IPS-15b (cell line): Measurements from ENCODE around the gene CRYBA4.

ENCODE experiments used
- H3K27me3 ChIP-seq: one replicate; pipeline ENCODE4 v1.6.1; 2013; ENCODE audit warnings: low read length; ENCODE audit not compliant: control insufficient read depth, insufficient read depth
- H3K36me3 ChIP-seq: one replicate; pipeline ENCODE4 v1.6.1; 2013; ENCODE audit warnings: low read length; ENCODE audit not compliant: control insufficient read depth, insufficient read depth
- H3K4me1 ChIP-seq: one replicate; pipeline ENCODE4 v1.6.1; 2013; ENCODE audit warnings: mild to moderate bottlenecking, low read length; ENCODE audit not compliant: control insufficient read depth, insufficient read depth
- H3K4me3 ChIP-seq: one replicate; pipeline ENCODE4 v1.5.1; 2013; ENCODE audit warnings: low read depth, low read length
- H3K9ac ChIP-seq: one replicate; pipeline ENCODE4 v1.6.1; 2013; ENCODE audit warnings: low read depth, mild to moderate bottlenecking, low read length
- H3K9me3 ChIP-seq: one replicate; pipeline ENCODE4 v1.6.1; 2013; ENCODE audit warnings: mild to moderate bottlenecking, low read length; ENCODE audit not compliant: control insufficient read depth, insufficient read depth

The CRYBA4 gene

DNA sequence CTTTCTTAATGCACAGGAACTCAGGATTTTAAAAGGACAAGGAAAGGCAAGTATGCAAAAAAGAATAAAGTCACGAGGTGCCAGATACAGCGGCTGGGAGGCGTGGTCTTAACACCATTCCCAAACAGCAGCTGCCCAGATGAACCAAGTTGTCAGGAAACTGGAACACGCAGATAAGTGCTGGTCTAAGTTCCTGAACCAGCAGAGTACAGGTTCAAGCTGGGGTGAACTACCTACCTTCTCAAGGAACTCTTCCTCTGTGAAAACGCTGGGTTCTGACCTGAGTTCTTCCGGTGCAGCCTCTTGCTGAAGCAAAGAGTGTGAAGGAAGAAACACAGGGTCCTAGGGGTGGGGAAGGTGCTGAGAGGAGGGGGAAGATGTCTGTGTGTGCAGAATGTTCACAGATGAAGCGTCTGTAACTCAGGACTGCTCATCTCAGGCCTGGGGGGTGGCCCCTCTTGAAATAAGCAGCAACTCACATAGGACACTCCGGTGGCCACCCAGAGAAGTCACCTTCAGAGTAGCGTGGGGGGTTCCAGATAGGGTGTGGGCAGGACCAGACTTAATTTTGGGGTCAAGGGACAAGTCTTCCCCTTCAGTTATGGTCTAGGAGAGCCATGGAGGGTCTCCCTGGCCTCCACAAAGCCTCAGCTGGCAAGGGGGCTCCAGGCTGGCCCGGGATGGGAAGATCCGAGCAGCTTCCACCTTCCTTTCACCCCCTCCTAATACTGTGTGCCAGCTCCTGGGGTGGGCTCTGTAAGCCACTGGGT lies 35.0 kb upstream of the CRYBA4 start:
- no peak overlapping the region for H3K4me3 ChIP-seq
- H3K36me3 ChIP-seq = peaks cover 25% of the 10 kb centered on the region
- no peaks in the 10 kb centered on the region for H3K9me3 ChIP-seq
- H3K9ac ChIP-seq = peak overlapping the region; percentile 49
- no peaks in the 10 kb centered on the region for H3K27me3 ChIP-seq
- peaks cover 14% of the 10 kb centered on the region for H3K4me1 ChIP-seq

GRCh38 chr22:26587991-26588613 lies 33.7 kb upstream of the CRYBA4 start:
- no peaks in the 10 kb centered on the region for H3K9me3 ChIP-seq
- H3K27me3 ChIP-seq = no peaks in the 10 kb centered on the region
- H3K4me1 ChIP-seq = peaks cover 12% of the 10 kb centered on the region
- H3K9ac ChIP-seq = no peak overlapping the region
- H3K4me3 ChIP-seq = peak overlapping the region; percentile 92
- peaks cover 18% of the 10 kb centered on the region for H3K36me3 ChIP-seq

- H3K9me3 ChIP-seq = no peaks in the 10 kb centered on the region
- peak overlapping the region; percentile 85 for H3K9ac ChIP-seq
- peaks cover 15% of the 10 kb centered on the region for H3K36me3 ChIP-seq
- H3K27me3 ChIP-seq = no peaks in the 10 kb centered on the region
- peaks cover 10% of the 10 kb centered on the region for H3K4me1 ChIP-seq
- peak overlapping the region; percentile 92 for H3K4me3 ChIP-seq
These were observed 32.9 kb upstream of the CRYBA4 start for GRCh38 chr22:26588729-26589366.

GRCh38 chr22:26589367-26589844 lies 32.4 kb upstream of the CRYBA4 start:
- Histone ChIP-seq H3K27me3 (no peaks in the 10 kb centered on the region), H3K4me1 (peaks cover 6% of the 10 kb centered on the region), H3K4me3 (peak overlapping the region; percentile 92)

DNA sequence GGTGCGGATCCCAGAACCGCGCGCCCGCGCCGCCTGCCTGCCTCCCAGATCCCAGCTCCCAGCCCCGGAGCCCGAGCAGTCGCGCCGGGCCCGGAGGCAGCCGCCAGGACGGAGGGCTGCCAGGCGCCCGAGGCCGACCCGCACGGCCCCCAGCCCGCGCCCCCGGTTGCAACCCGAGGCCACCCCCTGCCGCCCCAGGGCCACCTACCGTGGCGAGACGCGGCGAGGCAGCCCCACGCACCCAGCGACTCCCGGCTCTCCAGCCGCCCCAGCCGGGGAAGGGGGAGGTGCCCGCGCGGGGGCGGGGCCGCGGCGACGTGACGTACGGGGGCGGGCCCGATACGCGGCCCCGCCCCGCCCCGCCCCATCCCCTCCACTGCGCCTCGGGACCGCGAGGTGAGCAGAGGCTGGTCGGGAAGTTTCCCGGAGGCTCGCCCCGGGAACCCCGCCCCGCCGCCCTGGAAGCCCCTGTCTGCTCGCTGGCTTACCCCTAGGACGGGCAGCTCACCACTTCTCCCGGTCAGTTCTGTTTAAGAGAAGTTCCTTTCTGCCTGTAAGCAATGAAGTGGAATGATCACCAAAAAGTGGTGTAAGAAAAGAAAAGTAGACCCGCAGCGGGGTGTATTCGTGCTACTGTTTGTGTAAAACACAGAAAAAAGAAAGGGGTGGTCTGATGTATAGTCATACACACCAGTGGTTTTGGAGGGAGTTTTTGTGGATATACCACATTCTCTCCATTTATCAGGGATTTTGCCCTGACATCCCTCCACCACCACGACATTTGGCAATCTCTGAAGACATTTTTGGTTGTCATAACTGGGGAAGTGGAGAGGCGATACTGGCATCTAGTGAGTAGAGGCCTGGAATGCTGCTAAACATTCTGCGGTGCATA lies 31.7 kb upstream of the CRYBA4 start, which contains the start of gene TPST2:
Gene TPST2, minus strand, starts transcription at position 288 of the 892 bp plus-strand sequence. CDS start 48,502 bp downstream, outside the sequence.
- Histone ChIP-seq H3K4me1 (peaks cover 6% of the 10 kb centered on the region), H3K4me3 (peak within 1 kb of the TSS; percentile 92), H3K36me3 (peaks cover 11% of the 10 kb centered on the region), H3K9ac (peak within 1 kb of the TSS; percentile 85), H3K9me3 (no peaks in the 10 kb centered on the region), H3K27me3 (no peaks in the 10 kb centered on the region)

More at GRCh38 chr22:26589367-26589844, 32.4 kb upstream of the CRYBA4 start:
- Histone ChIP-seq H3K9me3 (no peaks in the 10 kb centered on the region), H3K36me3 (peaks cover 11% of the 10 kb centered on the region), H3K9ac (peak overlapping the region; percentile 85)

DNA sequence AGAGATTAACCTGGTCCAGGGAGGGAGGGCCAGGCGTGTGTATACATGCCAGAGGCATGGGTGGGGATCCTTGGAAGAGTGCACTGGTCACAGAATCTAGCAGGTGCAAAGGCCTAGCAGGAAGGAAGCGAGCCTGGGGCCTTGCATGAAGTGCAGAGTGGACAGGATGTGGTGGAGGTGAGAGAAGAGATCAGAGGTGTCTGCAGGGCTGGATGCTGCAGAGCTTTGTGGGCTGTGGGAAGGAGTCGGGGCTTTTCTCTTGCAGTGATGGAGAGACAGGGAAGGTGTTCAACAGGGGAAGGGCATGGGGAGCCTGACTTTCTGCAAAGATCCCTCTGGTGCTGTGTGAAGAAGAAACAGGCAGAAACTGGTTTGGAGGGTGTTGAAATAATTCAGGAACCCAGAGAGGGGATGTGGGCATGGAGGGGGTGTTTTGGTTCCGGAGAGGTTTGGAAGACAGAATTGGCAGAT lies 29.3 kb upstream of the CRYBA4 start:
- no peaks in the 10 kb centered on the region for H3K9me3 ChIP-seq
- no peak overlapping the region for H3K9ac ChIP-seq
- peaks cover 4% of the 10 kb centered on the region for H3K36me3 ChIP-seq
- H3K4me1 ChIP-seq = peaks cover 6% of the 10 kb centered on the region
- no peaks in the 10 kb centered on the region for H3K27me3 ChIP-seq
- no peak overlapping the region for H3K4me3 ChIP-seq

GRCh38 chr22:26593763-26594162 lies 28.0 kb upstream of the CRYBA4 start:
- no peak overlapping the region for H3K4me3 ChIP-seq
- peaks cover 1% of the 10 kb centered on the region for H3K36me3 ChIP-seq
- no peaks in the 10 kb centered on the region for H3K27me3 ChIP-seq
- no peaks in the 10 kb centered on the region for H3K9me3 ChIP-seq
- H3K9ac ChIP-seq = no peak overlapping the region
- H3K4me1 ChIP-seq = peaks cover 6% of the 10 kb centered on the region

GRCh38 chr22:26597026-26597425 lies 24.7 kb upstream of the CRYBA4 start:
- Histone ChIP-seq H3K9me3 (no peaks in the 10 kb centered on the region), H3K9ac (no peak overlapping the region), H3K4me1 (no peaks in the 10 kb centered on the region), H3K36me3 (no peaks in the 10 kb centered on the region), H3K4me3 (no peak overlapping the region), H3K27me3 (no peaks in the 10 kb centered on the region)

GRCh38 chr22:26597480-26597879 lies 24.3 kb upstream of the CRYBA4 start:
- no peaks in the 10 kb centered on the region for H3K27me3 ChIP-seq
- H3K4me3 ChIP-seq = no peak overlapping the region
- no peak overlapping the region for H3K9ac ChIP-seq
- no peaks in the 10 kb centered on the region for H3K36me3 ChIP-seq
- no peaks in the 10 kb centered on the region for H3K9me3 ChIP-seq
- H3K4me1 ChIP-seq = no peaks in the 10 kb centered on the region

GRCh38 chr22:26599505-26599904 lies 22.3 kb upstream of the CRYBA4 start:
- no peak overlapping the region for H3K4me3 ChIP-seq
- no peaks in the 10 kb centered on the region for H3K4me1 ChIP-seq
- no peak overlapping the region for H3K9ac ChIP-seq
- H3K27me3 ChIP-seq = no peaks in the 10 kb centered on the region
- H3K9me3 ChIP-seq = no peaks in the 10 kb centered on the region
- no peaks in the 10 kb centered on the region for H3K36me3 ChIP-seq

DNA sequence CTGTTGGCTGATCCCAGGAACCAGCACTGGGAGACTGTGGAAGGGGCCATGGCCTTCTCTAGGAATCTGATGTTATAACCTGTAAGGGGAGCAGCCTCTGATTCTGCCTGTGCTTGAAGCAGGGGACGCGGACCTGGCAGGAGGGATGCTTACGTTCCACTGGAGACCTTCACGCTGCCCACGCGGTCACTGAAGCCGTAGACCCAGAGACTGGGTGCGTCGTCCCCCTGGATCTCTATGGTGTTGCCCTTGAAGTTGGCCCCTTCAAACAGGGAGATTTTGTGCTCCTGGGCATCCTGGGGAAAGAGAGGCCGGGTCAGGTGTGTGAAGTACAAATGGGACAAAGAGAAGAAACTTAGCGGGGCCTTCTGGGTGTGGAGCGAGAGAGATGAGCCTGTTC lies 20.0 kb upstream of the CRYBA4 start:
- H3K27me3 ChIP-seq = no peaks in the 10 kb centered on the region
- no peaks in the 10 kb centered on the region for H3K36me3 ChIP-seq
- no peaks in the 10 kb centered on the region for H3K9me3 ChIP-seq
- no peak overlapping the region for H3K9ac ChIP-seq
- H3K4me3 ChIP-seq = no peak overlapping the region
- no peaks in the 10 kb centered on the region for H3K4me1 ChIP-seq
